HG02623 (cell line): Measurements from ENCODE around the gene SMYD3.

ENCODE experiments used
- ATAC-seq: cut with Tn5 transposase; IDR thresholded peaks from one replicate; pipeline ENCODE4 v1.9.1; 2021; ENCODE audit warnings: moderate library complexity; ENCODE audit not compliant: unreplicated experiment

SMYD3 gene

DNA sequence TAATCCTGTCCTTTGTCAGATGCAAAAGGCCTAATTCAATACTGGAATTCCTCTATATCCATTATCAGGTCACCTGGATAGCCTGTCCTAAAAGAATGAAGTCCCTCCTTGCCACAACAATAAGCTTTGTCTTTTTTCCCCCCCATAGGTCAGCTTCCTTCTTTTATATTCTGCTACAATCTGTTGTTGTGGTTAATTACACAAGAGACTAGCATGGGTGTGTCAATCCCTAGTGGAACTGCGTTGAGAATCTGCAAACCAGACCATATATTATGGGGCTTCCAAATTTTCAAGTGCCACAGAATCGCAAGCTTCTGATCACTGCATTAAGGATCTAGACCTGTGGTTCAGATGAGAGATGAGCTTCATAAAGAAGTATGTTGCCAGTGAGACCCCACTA, 349.6 kb downstream of the SMYD3 start:
- ATAC-seq: no peak

GRCh38 chr1:246156847-246157246, 350.2 kb downstream of the SMYD3 start:
- no peak for ATAC-seq

GRCh38 chr1:246155923-246156322, 351.2 kb downstream of the SMYD3 start:
- no peak for ATAC-seq

DNA sequence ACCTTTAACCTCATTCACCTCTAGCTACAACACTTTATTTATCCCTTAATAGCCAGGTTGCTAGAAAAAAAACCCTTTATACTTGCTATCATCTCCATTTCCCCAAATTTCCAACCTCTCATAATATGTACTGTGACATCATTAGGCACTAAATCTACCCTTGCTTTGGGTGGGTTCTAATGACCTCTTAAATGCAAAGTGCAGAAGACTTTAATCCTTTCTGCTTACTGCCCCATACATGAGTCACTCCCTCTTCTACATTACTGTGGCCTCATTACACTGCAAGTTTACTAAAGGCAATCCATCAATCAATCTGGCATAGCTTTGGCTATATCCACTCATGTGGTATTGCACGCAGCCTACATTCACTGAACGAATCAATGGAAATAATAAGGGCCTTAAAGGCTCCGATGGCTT, 353.3 kb downstream of the SMYD3 start:
- ATAC-seq: no peak

DNA sequence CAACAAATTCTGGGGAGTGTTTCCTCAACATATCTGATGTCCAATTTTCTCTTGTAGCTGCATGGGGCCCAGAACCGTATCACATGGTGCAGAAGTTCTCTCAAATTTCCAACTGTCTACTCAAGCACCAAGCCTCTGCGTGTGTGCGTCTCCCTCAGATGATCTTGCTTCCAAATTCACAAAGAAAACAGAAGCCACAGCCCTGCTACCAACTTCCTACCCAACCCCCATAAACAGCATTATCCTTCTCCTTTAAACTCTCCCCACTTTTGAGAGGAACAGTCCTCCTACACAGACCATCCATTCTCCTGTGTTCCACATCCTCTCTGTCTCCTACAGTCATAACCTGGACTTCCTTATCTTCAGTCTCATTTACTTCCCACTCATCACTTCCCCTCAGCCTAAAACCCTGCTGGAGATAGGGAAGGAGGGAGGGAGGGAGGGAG, 354.1 kb downstream of the SMYD3 start:
- no peak for ATAC-seq

- no peak for ATAC-seq
Observed at GRCh38 chr1:246151796-246152434, 355.2 kb downstream of the SMYD3 start.

DNA sequence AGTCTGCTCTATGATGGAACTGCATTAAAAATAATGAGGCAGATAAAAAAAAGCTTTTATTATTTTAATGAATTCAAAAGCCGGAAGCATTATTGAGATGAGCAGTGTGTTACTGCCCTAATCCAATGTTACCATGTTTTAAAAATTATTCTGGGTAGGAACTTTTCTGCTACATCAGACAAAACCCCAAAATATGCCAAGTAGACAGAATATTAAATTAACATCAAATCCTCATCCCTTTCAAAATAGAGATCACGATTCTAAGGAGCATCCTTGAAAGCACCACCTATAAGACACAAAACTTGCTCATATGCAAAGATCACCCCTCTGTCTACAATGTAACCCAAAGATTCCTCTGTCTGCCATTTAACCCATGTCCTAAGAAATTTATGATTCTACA, 357.5 kb downstream of the SMYD3 start:
- ATAC-seq: no peak

DNA sequence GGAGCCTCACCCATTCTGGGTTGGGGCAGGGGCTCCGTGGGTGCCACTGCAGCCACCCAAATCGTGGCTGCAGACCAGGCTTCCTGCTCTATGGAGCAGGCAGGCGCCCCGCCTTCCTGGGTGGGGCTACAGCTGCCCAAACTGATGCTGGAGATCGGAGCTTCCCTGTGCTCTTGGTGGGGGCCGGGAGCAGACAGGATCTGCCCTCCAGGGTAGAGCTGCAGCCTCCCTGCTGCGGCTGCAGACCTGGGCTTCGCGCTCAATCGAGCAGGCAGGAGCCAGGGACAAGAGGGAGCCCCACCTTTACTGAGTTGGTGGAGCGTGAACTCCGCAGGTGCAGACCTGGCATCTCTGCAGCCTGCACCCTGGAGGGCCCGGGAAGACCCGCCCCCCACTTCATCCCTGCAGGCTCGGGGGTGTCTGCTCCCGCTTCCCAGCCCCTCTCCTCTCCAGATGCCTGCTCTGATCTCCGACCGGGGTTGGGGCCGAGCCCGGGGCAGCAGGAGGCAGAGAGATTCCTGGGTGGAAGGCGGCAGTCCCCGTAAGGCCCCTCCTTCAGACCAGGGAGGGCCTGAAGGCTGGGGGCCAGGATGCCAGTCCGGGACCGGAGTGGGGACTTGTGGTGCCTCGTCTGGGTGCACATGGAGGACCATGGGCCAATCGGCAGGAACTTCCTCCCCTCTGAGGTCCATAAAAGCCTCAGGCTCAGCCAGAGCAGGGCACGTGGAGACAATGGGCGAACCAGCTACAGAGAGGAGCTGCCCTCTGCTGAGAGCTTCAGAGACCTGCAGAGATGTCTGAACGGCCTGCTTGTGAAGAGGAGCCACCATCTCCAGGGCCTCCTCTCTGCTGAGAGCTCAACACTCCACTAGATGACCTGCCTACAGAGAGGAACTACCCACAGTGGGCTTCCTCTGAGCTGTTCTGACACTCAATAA, 359.3 kb downstream of the SMYD3 start:
- ATAC-seq: no peak

- no peak for ATAC-seq
Observed at GRCh38 chr1:246146804-246147523, 360.1 kb downstream of the SMYD3 start.

DNA sequence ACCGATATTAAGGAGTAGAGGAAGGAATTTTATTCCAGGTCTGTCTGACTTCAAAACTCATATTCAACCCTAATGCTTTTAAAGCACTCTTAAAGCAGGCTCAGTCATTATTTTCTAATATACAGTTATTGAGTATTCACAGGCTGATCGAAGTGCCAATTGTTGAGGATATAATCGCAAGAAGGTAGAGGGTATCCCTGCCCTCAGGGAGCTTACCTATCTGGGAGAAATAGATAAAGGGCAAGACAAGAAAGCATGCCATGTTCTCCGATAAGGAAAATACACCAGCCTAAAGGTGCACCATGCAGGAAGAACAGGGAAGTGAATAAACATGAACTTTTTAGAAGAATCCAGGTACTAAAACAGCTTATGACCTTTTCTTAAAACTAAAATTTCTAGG, 361.2 kb downstream of the SMYD3 start:
- ATAC-seq: no peak

DNA sequence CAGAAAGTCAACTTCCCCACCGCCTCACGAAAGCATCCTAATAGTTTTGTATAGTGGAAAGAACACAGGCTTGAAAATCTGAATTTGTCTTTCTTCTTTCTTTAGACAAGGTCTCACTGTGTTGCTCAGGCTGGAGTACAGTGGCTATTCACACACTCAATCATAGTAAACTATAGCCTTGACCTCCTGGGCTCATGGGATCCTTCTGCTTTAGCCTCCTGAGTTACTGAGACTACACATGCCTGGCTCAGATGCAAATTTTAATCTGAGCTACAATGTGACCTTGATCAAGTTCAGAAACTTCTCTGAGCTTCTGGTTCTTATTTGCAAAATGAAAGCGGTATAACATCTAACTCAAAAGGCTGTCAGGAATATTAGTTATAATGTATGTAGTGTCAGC, 362.1 kb downstream of the SMYD3 start:
- no peak for ATAC-seq

- no peak for ATAC-seq
Observed at GRCh38 chr1:246142320-246142893, 364.7 kb downstream of the SMYD3 start.

GRCh38 chr1:246141306-246141705, 365.8 kb downstream of the SMYD3 start:
- no peak for ATAC-seq

DNA sequence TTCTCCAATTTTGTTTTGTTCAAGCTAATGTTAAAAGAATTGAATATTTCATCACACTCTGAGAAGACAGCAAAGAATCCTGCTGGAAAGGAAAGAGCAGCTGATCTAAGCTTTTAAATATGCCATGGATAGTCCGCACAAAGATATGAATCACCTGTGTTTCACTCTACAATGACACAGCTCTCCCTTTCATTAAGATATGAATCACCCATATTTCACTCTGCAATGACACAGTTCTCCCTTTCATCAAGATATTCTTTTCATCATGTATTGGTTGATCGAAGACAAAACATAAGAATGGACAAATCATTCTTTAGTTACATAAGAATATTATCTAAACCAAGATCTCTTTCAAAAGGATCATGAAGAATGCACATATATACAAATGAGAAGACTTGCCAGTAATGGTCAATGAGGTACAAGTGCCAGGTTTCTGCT, 367.3 kb downstream of the SMYD3 start:
- ATAC-seq: no peak

GRCh38 chr1:246138781-246139180, 368.3 kb downstream of the SMYD3 start:
- ATAC-seq: no peak

- no peak for ATAC-seq
Observed at GRCh38 chr1:246136477-246136876, 370.6 kb downstream of the SMYD3 start.

GRCh38 chr1:246134789-246135188, 372.3 kb downstream of the SMYD3 start:
- ATAC-seq: no peak

DNA sequence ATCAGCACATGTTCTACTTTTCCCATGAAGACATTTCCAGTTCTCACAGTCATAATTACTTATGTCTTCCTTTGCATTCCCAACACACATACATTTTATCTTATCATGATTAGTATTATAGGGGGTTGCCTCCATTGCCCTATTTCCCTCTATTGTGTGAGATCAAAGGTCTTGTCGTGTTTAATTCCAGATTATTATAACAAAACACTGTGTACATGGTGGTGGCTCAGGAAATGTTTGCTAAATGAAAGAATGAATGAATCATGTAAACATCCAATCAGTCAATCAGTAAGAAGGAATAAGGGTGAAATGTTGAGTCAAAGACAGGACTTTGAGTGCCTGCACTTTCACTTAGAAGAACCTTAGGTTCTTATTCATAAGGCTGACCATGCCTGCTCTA, 376.0 kb downstream of the SMYD3 start:
- ATAC-seq: no peak

DNA sequence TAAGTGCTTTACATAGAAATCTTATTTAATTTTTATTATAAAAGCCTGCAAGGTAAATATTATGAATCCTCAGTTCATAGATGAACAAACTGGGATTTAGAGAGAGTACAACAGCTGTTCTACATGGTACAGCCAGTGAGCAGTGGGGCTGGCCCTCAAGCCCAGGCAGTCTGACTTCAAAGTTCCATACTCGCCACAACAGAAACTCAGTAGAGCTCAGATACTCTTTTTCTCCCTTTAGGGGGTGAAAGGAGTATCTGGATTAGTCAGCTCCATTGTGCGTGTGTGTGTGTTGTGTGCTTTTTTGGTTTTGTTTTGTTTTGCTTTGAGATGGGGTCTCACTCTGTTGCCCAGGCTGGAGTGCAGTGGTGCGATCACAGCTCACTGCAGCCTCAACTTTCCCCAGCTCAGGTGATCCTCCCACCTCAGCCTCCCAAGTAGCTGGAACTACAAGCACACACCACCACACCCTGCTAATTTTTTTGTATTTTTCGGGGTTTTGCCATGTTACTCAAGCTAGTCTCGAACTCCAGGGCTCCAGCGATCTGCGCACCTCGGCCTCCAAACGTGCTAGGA, 378.5 kb downstream of the SMYD3 start:
- ATAC-seq: no peak

DNA sequence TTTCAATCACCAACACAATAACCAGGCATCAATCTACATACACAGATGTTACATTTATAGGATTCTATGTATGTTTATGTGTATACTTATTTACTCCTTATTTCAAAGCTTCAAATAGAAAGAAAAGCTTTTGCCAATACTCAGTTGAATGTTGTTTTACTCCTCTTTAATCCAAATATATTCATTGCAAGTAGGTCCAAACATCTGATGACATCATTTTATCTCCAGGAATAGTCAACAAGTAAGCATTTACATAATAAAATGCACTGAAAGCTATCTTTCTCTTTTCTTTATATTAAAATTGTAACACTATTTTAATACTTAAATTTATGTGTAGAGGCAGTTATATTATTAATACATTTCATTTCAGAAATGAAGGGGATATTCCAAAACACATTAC, 380.5 kb downstream of the SMYD3 start:
- ATAC-seq: no peak

- ATAC-seq: no peak
Observed at GRCh38 chr1:246122071-246122470, 385.0 kb downstream of the SMYD3 start.
